ENCODE results near the gene RBM39. TPM values are rescaled to one million over a fixed set of nuclear protein-coding genes. Genes with fewer than 3 reads are reported as not detected.
"Not testable (repeated sequence)": the region's sequence is repeated elsewhere in the genome, so short reads cannot be mapped to it uniquely, and the experiment has no call there.

The RBM39 gene
- total and polyA plus RNA-seq, 2 of the 13 experiments (the other 11 are each of a cell fraction or from before 2014, with no cell fraction given), result 788 to 920 TPM

DNA sequence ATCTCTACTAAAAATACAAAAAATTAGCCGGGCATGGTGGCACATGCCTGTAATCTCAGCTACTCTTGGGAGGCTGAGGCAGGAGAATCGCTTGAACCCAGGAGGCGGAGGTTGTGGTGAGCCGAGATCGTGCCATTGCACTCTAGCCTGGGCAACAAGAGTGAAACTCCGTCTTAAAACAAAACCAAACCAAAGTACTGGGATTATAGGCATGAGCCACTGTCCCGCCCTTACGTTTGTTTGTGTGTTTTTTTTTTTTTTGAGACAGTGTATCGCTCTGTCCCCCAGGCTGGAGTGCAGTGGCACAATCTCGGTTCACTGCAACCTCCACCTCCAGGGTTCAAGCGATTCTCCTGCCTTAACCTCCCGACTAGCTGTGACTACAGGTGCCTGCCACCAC, 41.8 kb upstream of the RBM39 start:
- H2AFZ ChIP-seq (ENCODE audit: low read length); ATAC-seq; BruUV-seq (replicated peaks); in situ Hi-C loops (cut with HindIII; ENCODE audit: extremely low pct_ligation_motif_present, low pct_unique_long_range_greater_than_20kb); H4K20me1 ChIP-seq (ENCODE audit: insufficient read depth, low read length); H3K9me3 ChIP-seq (ENCODE audit: low read length); H3K4me3 ChIP-seq (replicated peaks in 1 of 3; ENCODE audit: insufficient read depth in 1 of 3, low read depth in 2 of 3, low read length in 3 of 3); H3K4me2 ChIP-seq (ENCODE audit: low read depth, low read length); H3K4me1 ChIP-seq (ENCODE audit: insufficient read depth, low read length); CTCF ChIA-PET (ENCODE audit: low intra/inter-chr PET ratio, low total read pairs); intact Hi-C loops (cut with micrococcal nuclease; ENCODE audit: unreplicated experiment); DNase-seq (ENCODE audit: low spot score); H3K27ac ChIP-seq (ENCODE audit: extremely low read length, insufficient read depth, low read length); H3K9ac ChIP-seq (ENCODE audit: insufficient read depth, low read depth, low read length); H3K27me3 ChIP-seq (ENCODE audit: control insufficient read depth in 1 of 2, insufficient read depth in 2 of 2, low read length in 2 of 2); FAIRE-seq: not testable (repeated sequence)
- TF ChIP-seq JUNB (CRISPR knock-in tag; IDR thresholded peaks at IDR 0.05; ENCODE audit: borderline replicate concordance), result 0 out of 2 replicates have a peak, but pooled peaks have one; percentile 36
- POLR2A ChIA-PET, result interaction anchor here (1.3 kb wide), 1 partner anchor 12 kb away, joined by 3 read pairs; the partner anchor contains the start of gene PHF20
- peaks cover 6 to 19% of the 10 kb centered on the region in 2 experiments; a peak in 4 of 5 replicates for H3K36me3 ChIP-seq (replicated peaks in 1 of 2; ENCODE audit: control insufficient read depth in 1 of 2, insufficient read depth in 2 of 2, low read length in 2 of 2)
- H3K79me2 ChIP-seq (ENCODE audit: insufficient read depth, low read length), result peaks cover 15% of the 10 kb centered on the region
- 98% methylated on average over 12 of the region's 12 CpGs for WGBS (ENCODE audit: low lambda C conversion rate)

DNA sequence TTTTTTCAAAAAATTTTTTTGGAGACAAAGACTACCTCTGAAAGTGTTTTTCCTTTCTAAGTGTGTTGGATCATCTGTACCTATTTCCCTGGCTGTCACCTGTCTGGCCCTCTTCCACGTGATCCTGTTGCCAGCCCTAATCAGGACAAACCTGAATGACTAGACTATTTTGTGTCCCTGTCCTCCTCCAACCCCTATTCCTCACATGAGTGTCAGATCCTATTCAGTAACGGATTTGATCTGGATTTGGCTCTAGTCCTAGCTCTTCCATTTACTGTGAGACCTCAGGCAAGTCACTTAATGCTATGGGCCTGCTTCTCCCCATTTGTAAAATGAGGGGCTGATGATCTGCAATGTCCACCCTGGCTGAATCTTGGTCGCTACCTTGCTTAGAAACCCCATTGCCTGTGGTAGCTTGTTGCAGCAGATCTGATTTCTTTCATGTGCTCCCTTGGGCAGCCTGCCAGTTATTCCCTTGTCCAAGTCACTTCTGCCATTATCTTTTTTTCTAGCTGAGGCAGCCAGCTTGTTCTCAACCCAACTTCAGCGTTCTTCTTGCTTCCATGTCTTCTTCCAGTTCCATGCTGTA, 34.5 kb upstream of the RBM39 start:
- in situ Hi-C loops (cut with HindIII; ENCODE audit: extremely low pct_ligation_motif_present, low pct_unique_long_range_greater_than_20kb) (no loop called here), intact Hi-C loops (cut with micrococcal nuclease; ENCODE audit: unreplicated experiment) (no loop called here)
- peaks cover 55% of the 10 kb centered on the region for H3K79me2 ChIP-seq (ENCODE audit: insufficient read depth, low read length)
- H3K9ac ChIP-seq (ENCODE audit: insufficient read depth, low read depth, low read length), result no peak overlapping the region
- no TSS peak for BruUV-seq (replicated peaks)
- 97% methylated on average over 4 of the region's 4 CpGs for WGBS (ENCODE audit: low lambda C conversion rate)
- no peaks in the 10 kb centered on the region for H3K9me3 ChIP-seq (ENCODE audit: low read length)
- ATAC-seq, result no peak
- no peak overlapping the region for H3K4me3 ChIP-seq (replicated peaks in 1 of 3; ENCODE audit: insufficient read depth in 1 of 3, low read depth in 2 of 3, low read length in 3 of 3)
- H4K20me1 ChIP-seq (ENCODE audit: insufficient read depth, low read length), result no peaks in the 10 kb centered on the region
- no peak for DNase-seq (ENCODE audit: low spot score)
- no peak overlapping the region for H3K27ac ChIP-seq (ENCODE audit: extremely low read length, insufficient read depth, low read length)
- peaks cover 36% of the 10 kb centered on the region for H3K4me1 ChIP-seq (ENCODE audit: insufficient read depth, low read length)
- no peak overlapping the region for H2AFZ ChIP-seq (ENCODE audit: low read length)
- no peak for FAIRE-seq
- H3K36me3 ChIP-seq (replicated peaks in 1 of 2; ENCODE audit: control insufficient read depth in 1 of 2, insufficient read depth in 2 of 2, low read length in 2 of 2), result peaks cover 3 to 21% of the 10 kb centered on the region in 2 experiments; a peak in 3 of 5 replicates
- H3K4me2 ChIP-seq (ENCODE audit: low read depth, low read length), result no peak overlapping the region
- POLR2A ChIA-PET, result interaction anchor here (0.7 to 4.3 kb wide), 3 partner anchors 34 to 235 kb away, joined by 3 to 30 read pairs (median 3); partner anchors contain the start of genes ERGIC3 and RBM39
- no peaks in the 10 kb centered on the region; a peak in 1 of 5 replicates for H3K27me3 ChIP-seq (ENCODE audit: control insufficient read depth in 1 of 2, insufficient read depth in 2 of 2, low read length in 2 of 2)
- CTCF ChIA-PET (ENCODE audit: low intra/inter-chr PET ratio, low total read pairs), result no interaction called here
- TF ChIP-seq ERF (CRISPR knock-in tag; IDR thresholded peaks at IDR 0.05), result 0 out of 2 replicates have a peak, but pooled peaks have one; percentile 18
- TF ChIP-seq, protein P1, sequence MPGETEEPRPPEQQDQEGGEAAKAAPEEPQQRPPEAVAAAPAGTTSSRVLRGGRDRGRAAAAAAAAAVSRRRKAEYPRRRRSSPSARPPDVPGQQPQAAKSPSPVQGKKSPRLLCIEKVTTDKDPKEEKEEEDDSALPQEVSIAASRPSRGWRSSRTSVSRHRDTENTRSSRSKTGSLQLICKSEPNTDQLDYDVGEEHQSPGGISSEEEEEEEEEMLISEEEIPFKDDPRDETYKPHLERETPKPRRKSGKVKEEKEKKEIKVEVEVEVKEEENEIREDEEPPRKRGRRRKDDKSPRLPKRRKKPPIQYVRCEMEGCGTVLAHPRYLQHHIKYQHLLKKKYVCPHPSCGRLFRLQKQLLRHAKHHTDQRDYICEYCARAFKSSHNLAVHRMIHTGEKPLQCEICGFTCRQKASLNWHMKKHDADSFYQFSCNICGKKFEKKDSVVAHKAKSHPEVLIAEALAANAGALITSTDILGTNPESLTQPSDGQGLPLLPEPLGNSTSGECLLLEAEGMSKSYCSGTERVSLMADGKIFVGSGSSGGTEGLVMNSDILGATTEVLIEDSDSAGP (CRISPR knock-in tag; IDR thresholded peaks at IDR 0.05; ENCODE audit: borderline replicate concordance), result no peak
- TF ChIP-seq, protein P2, sequence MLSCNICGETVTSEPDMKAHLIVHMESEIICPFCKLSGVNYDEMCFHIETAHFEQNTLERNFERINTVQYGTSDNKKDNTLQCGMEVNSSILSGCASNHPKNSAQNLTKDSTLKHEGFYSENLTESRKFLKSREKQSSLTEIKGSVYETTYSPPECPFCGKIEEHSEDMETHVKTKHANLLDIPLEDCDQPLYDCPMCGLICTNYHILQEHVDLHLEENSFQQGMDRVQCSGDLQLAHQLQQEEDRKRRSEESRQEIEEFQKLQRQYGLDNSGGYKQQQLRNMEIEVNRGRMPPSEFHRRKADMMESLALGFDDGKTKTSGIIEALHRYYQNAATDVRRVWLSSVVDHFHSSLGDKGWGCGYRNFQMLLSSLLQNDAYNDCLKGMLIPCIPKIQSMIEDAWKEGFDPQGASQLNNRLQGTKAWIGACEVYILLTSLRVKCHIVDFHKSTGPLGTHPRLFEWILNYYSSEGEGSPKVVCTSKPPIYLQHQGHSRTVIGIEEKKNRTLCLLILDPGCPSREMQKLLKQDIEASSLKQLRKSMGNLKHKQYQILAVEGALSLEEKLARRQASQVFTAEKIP (CRISPR knock-in tag; IDR thresholded peaks at IDR 0.05; ENCODE audit: borderline replicate concordance), result no peak
- TF ChIP-seq GTF2F1 (IDR thresholded peaks at IDR 0.05; ENCODE audit: low read length), result 0 out of 2 replicates have a peak, but pooled peaks have one; percentile 32
- no peak for TF ChIP-seq PAWR (CRISPR knock-in tag; IDR thresholded peaks at IDR 0.05; ENCODE audit: borderline replicate concordance)
- no peak for TF ChIP-seq ZKSCAN5 (CRISPR knock-in tag; IDR thresholded peaks at IDR 0.05)
- TF ChIP-seq, protein P3, sequence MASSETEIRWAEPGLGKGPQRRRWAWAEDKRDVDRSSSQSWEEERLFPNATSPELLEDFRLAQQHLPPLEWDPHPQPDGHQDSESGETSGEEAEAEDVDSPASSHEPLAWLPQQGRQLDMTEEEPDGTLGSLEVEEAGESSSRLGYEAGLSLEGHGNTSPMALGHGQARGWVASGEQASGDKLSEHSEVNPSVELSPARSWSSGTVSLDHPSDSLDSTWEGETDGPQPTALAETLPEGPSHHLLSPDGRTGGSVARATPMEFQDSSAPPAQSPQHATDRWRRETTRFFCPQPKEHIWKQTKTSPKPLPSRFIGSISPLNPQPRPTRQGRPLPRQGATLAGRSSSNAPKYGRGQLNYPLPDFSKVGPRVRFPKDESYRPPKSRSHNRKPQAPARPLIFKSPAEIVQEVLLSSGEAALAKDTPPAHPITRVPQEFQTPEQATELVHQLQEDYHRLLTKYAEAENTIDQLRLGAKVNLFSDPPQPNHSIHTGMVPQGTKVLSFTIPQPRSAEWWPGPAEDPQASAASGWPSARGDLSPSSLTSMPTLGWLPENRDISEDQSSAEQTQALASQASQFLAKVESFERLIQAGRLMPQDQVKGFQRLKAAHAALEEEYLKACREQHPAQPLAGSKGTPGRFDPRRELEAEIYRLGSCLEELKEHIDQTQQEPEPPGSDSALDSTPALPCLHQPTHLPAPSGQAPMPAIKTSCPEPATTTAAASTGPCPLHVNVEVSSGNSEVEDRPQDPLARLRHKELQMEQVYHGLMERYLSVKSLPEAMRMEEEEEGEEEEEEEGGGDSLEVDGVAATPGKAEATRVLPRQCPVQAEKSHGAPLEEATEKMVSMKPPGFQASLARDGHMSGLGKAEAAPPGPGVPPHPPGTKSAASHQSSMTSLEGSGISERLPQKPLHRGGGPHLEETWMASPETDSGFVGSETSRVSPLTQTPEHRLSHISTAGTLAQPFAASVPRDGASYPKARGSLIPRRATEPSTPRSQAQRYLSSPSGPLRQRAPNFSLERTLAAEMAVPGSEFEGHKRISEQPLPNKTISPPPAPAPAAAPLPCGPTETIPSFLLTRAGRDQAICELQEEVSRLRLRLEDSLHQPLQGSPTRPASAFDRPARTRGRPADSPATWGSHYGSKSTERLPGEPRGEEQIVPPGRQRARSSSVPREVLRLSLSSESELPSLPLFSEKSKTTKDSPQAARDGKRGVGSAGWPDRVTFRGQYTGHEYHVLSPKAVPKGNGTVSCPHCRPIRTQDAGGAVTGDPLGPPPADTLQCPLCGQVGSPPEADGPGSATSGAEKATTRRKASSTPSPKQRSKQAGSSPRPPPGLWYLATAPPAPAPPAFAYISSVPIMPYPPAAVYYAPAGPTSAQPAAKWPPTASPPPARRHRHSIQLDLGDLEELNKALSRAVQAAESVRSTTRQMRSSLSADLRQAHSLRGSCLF (CRISPR knock-in tag; IDR thresholded peaks at IDR 0.05; ENCODE audit: borderline replicate concordance), result no peak
